D721Med (cell line): ENCODE measurements around the gene RNASE2.
A peak's percentile ranks its signal among the peaks of the same experiment; 100 is the strongest.
"Not testable (repeated sequence)": the region's sequence is repeated elsewhere in the genome, so short reads cannot be mapped to it uniquely, and the experiment has no call there.

Experiments
- DNase-seq: peaks from one replicate; pipeline ENCODE4 v3.0.0; 2011; ENCODE audit warnings: low spot score; ENCODE audit not compliant: insufficient read length
- FAIRE-seq: peaks from 2 replicates; lab custom pipeline; 2011; peaks lifted over from hg19 to GRCh38; lab: Jason Lieb, UNC
- CTCF ChIP-seq: IDR thresholded peaks from 2 replicates; pipeline ENCODE4 v1.5.1; 2012; ENCODE audit warnings: mild to moderate bottlenecking, control low read depth; ENCODE audit not compliant: insufficient read depth; ENCODE audit errors: missing control alignments

RNASE2 gene

GRCh38 chr14:20954736-20955537, at the start of gene RNASE2:
RNASE2 (plus strand) TSS chr14:20955487; CDS start chr14:20955772, 285 bp downstream.
- FAIRE-seq, DNase-seq: not testable (repeated sequence)

GRCh38 chr14:20905676-20906075, 49.6 kb upstream of the RNASE2 start:
- no peak for FAIRE-seq
- no peak for DNase-seq
- TF ChIP-seq CTCF = no peak

GRCh38 chr14:20907214-20907613, 48.1 kb upstream of the RNASE2 start:
- FAIRE-seq = no peak
- no peak for TF ChIP-seq CTCF
- DNase-seq = no peak

GRCh38 chr14:20910822-20911221, 44.5 kb upstream of the RNASE2 start:
- not testable (repeated sequence) for FAIRE-seq, DNase-seq

GRCh38 chr14:20919038-20919756, 36.1 kb upstream of the RNASE2 start:
- DNase-seq, FAIRE-seq: not testable (repeated sequence)

- not testable (repeated sequence) for FAIRE-seq, DNase-seq
These were observed 31.5 kb upstream of the RNASE2 start for GRCh38 chr14:20923766-20924297.

GRCh38 chr14:20934148-20934762, 21.0 kb upstream of the RNASE2 start:
- FAIRE-seq = no peak
- TF ChIP-seq CTCF = peak; percentile 36

GRCh38 chr14:20935303-20935984, 19.8 kb upstream of the RNASE2 start:
- DNase-seq = no peak
- TF ChIP-seq CTCF = no peak
- no peak for FAIRE-seq

More at GRCh38 chr14:20934148-20934762, 21.0 kb upstream of the RNASE2 start:
- DNase-seq = no peak

GRCh38 chr14:20945146-20945545, 10.1 kb upstream of the RNASE2 start:
- not testable (repeated sequence) for DNase-seq, FAIRE-seq

- not testable (repeated sequence) for DNase-seq, FAIRE-seq
These were observed 8.6 kb upstream of the RNASE2 start for GRCh38 chr14:20946707-20947106.

GRCh38 chr14:20955538-20955873, 219 bp downstream of the RNASE2 start:
- not testable (repeated sequence) for DNase-seq, FAIRE-seq
